NCI-H1930 (cell line): ENCODE measurements around the gene PKD1L1.

Source experiments
- DNase-seq, 2 experiments: peaks; one replicate each; lab custom pipeline; 2025; lab: John Stamatoyannopoulos, UW

PKD1L1 gene

DNA sequence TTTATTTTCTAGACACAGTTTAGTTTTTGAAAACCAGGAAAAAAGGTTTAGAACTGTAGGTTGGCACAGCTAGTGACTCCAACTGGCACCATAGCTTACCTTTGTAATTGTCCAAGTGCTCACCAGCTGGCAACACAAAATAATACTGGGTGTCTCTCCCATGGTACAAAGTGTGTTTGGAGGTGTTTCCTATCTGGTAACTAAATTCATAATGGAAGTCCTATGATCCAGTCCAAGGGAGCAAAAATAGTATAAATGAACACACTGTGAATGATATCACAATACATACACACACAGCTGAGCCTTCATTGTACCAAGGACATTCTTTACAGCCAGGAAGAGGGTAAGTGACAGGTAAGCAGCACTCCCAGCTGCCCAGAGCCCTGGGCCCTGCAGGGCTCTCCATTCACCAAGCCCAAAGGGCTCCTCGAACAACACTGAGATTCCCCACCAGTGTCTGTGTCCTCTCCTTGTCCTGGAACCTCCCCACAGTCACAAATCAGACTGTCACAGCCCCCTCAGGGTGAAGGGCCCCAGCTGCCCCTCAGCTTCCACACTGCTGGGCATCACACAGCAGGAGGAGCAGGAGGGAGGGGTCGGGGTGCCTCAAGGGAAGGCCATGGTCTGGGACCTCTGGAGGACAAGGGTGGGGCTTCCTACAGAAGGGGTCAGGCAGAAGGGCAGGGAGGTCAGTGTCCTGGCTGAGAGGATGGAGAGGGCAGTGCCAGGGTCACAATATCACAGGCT lies 72.1 kb downstream of the PKD1L1 start:
- DNase-seq: no peak

DNA sequence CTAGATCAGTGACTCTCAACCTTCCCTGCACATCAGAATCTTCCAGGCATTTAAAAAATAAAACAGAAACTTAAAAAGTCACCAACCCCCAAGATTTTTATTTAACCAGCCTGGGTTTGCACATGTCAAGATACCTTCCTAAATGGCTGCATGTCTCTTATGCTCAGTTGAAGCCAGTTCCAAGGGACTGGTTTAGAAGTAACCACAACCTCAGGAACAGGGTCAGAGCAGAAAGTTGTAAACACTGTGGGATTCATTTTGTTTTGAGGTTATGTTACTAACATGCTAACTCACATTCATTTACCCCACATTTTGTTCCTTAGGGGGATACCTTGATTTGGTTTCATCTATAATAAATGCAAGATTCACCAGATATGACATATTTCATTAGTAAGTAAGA lies 72.9 kb downstream of the PKD1L1 start:
- no peak for DNase-seq

DNA sequence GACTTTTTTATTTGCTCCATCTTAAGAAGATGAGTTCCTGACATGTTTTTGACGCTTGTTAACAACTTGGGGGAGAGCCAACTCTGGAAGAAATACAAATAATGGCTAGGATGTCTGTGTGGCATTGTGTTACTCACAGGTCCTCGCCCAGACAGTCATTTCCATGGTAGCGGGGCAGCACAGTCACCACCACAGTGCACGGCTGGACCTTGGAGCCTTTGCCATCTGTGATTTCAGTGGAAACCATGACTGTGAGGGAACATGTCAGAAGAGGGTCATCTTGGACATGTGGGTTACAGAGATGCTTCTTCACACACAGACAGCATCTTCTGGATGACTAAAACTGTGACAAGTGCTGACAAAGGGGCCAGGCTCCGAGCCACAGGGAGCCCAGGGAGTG lies 74.5 kb downstream of the PKD1L1 start:
- DNase-seq: no peak

DNA sequence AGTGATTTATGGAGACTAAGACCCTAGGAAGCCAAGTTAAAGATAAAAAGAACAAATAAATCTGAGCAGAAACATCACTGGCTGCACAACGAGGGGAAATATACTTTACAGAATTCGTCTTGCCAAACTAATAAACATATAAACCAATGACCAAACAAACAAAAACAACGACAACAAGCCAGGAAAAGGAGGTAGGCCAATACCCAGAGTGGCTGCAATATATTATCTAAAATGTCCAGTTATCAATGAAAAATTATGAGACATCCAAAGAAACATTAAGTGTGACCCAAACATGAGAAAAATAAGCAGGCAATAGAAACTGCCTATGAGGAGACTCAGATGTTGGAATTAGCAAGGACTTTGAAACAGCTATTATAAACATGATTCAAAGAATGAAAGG lies 81.0 kb downstream of the PKD1L1 start:
- DNase-seq: no peak

DNA sequence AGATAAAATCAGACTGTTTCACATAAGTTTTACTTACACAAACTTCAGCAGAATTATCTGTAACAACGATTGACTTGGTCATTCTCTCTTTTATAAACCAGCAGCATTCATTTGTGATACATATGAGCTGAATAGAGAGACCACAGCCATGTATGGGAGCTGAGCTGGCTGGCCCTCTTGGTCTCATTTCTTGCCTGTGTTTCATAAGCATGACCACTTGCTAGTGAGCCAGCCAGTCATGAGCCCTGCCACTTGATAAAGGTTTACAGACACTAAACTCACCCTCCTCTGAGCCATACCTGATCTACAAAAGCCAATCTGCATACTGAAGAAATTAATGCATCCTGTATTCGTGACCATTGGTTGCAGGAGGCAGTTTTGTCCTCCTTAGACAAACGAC lies 82.1 kb downstream of the PKD1L1 start:
- DNase-seq: no peak

DNA sequence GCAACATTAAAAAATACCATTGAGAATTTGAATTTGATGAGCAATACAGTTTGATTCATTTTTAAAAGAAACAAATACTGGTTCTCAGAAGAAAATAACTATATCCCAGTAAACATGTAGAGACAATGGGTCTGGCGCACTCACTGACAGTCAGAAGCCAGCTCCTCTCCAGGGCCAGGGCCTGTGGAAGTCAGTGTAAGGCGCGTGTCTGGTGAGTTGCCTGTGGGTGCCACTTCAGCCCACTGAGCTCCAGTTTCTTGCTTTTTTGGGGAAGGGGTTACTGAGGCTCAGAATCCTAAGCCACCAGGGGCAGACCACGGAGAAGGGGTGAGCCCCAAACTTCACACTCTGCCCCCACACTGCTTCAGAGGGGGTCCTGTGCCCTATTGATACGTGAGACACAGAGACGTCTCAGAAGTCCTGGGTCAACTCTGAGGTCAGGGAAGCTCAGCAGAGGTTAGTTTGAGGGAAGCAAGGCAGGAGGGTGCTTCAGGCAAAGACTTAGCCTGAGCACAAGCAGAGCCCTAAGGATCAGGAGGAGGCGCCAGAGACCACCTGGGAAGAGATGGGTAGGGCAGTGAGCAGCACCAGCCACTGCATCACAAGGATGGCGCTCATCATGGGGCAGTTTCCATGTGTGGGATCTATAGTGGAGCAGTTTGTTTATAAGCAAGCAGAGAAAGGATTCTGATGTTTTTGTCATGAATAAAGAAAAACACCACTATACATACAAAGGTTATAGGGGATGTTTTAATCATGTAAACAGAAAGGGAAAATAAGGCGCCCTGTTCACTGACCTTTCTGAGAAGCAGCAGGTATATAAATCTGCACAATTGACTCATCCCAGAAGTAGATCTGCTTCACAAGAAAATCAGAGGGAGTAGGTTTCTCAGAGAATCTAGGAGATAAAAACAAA lies 95.7 kb downstream of the PKD1L1 start:
- DNase-seq: no peak

DNA sequence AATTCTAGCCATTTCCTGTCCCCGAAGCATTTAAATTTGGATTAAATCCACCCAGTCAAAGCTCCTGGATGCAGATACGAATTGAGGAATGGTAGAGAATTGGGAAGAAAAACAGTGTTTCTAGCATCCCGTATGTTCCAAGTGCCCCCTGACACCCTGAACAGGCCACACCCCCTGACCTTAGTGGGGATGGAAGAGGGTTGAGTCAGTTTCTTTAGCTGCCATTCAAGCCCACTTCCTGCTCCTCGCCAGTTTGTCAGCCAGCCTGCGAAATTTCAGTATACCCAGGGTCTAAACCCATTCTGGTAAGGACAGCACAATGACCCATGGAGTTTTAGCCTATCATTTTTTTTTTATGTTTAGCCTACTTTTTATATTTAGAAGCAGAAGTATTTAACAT lies 101.1 kb downstream of the PKD1L1 start:
- no peak for DNase-seq

DNA sequence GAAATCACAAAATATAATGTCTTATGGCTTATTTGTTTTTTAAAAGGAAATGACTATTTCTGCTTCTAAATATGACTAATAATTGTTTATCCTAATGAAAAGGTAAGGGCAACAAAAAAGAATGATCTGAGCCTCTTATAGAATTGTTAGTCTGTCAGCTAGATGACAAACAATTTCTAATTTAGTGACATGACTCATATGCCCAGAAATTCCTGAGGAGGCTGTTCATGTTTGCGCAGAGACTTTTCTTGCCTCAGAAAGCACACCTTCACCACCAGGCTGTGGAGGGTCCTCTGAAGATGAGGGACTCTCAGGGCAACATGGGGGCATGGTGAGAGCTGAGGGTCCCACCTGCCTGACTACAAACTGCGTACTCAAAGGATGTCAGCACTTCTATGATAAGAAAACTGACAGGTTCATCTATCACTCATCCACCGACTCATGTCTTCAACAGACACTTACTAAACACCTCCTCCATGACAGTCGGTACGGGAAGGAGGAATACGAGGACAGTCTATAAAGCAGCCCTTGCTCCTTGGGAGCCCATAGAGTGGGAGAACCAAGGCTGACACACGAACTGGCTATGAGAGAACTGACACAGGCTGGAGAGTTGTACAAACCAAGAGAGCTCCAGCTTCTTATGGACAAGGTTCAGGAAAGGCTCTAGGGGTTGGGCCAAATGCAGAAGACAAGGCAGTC lies 102.0 kb downstream of the PKD1L1 start:
- no peak for DNase-seq

DNA sequence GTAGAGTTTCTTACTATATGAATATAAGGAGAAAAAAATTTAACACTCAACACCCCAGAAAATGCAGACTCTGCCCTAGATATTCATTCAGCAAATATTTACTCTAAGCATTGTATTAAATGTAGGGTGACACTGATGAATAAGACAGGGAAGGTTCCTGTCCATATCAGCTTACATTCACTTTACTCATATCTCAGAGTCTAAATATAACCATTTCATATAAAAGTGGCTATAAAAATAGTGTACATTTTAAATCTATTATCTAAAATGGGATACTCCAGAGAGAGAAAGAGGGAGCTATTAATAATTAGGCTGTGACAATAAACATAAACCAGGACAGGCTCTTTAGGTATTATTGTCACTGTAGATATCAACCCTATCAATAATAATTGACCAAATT lies 104.0 kb downstream of the PKD1L1 start:
- no peak for DNase-seq

DNA sequence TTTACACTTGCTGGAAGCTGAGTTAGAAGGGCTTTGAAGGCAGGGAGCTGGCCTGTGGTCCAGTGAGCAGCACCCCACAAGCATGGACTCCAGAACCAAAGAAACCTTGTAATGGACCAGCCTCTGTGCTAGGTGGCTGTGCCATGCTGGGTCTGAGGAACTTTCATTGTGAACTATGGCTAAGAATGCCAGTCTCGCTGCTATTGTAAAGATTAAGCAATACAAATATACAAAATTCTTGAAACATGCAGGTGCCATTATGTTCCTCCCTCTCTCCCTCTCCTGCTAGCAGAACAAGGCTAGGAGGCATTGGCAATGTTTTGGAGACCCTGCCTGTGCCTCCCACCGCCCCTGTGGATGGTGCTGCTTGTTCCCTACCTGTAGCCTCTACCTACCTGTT lies 105.0 kb downstream of the PKD1L1 start:
- no peak for DNase-seq

DNA sequence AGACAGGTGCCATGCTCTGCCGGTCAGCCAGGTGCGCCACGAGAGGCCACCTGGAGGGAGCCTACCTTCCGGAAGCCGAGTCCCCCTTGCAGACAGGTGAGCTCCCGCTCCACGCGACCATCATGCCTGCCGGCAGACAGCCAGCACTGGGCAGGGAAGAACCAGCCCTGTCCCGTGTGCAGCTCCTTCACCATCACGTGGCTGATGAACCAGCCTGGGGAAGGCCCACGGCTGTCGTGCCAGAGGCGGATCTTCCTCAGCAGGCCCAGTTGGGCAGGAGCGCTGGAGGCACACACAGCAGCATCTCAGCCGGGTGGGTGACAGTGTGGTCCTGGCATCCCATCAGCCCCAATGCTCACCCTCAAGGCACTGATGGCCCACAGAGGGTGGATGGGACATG lies 108.9 kb downstream of the PKD1L1 start:
- DNase-seq: no peak

DNA sequence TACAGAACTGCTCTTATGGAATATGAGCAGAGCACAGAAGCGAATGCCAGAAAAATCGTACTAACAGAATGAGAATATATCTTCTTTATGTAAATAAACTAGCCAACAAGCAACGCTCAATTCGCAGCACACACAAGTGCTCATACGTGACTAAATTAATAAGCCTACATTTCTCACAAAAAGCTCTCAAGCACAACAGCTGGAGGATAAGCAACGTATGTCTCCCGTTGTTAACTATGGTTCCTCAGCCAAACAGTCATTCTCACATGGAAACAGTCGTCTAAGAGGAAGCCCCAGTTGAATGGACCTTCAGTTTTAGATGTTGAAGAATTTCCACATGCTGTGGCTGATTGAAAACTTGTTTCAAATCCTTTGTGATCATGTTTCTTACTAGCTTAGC lies 110.4 kb downstream of the PKD1L1 start:
- DNase-seq: no peak

DNA sequence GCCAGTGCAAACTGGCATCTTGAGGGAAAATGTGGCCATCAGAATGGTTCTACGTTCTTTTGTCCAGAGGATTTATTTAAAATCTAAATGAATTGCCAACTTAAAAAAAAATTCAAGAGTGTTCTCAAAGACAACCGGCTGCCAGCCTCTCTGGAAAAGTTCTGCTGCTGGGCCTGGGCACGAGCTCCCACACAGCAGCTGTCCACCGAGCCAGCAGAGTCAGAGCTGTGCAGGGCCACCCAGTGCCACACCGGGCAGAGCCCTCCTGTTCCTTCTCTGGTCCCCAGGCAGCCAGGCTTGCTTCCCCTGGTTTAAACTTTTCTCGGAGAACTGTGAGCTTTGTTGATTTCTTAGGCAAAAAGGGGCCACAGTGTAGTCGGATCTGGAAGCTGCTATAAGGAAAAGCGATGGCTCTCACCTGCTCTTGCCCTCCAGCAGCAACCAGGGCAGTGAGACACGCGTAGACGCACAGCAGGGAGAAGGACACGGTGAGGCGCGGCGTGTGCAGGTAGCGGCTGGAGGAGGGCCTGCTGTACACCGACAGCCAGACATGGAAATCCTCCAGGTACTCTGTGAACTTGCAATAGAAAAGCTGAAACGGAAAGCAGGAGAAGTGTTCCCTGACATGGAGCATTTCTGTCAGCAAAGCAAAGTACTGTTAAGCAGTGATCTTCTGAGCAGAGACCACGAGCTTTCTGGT lies 111.6 kb downstream of the PKD1L1 start:
- DNase-seq: no peak

DNA sequence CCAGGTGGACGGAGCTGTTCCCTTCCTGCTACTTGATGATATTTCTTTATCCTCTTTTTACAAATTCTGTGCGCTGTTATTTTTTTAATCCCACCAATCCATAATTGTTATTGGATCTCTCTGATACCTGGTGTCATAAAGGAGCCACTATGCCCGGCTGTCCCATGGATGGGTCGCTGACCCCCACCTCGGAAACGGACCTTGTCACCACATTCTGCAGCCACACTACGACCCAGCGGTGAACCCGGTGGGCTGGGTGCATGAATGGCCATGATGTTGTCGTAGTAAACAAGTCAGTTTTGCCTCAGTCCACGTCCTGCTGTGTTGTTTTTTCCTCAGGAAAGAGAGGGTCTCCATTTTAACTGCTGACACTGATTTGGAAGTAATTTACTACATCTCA lies 112.2 kb downstream of the PKD1L1 start:
- DNase-seq: no peak

DNA sequence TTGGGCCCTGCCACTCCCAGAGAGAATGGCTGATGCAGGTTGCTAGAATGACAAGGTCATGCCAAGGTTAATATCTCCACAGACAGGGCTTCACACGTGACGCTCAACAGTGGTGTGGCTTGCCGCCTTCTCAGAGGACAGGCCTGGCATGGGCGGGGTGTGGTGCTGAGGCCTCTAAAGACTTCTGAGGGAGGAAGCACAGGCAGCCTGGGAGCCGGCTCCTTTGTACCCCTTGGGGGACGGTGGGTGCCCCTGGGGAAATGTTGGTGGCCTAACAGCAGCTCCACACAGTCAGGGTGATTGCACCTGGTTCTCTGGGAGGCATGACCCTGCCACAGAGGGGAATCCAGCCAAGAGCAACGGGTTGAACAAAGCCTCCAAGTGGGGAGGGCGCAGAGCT lies 115.1 kb downstream of the PKD1L1 start:
- DNase-seq: no peak

DNA sequence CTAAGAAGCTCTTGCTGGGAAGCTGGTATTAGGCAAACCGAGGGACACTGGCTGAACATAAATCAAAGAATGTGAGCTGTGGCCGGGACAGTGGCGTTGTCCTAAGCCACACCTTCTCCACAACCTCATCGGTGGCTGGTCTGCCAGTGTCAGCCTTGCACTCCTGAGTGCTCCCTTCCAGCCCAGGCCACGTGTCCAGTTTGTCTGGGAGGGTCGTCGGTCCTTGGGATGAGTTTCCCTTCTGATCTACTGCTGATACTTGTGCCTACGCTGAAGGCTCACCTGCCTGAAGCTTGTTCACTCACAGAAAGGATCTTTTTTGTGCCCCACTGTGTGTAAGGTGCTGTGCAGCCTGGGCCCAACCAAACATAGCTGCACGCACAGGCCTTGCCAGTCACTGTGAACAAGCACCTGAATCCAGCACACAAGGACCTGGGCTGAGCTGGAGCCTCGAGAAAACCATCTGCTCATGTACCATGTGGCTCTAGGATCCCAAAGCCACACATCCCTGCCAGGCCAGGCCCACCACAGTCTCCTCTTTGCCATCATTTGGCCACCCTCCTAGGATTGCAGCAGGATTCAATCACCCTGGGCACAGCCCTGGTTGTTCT lies 116.1 kb downstream of the PKD1L1 start:
- DNase-seq: no peak

DNA sequence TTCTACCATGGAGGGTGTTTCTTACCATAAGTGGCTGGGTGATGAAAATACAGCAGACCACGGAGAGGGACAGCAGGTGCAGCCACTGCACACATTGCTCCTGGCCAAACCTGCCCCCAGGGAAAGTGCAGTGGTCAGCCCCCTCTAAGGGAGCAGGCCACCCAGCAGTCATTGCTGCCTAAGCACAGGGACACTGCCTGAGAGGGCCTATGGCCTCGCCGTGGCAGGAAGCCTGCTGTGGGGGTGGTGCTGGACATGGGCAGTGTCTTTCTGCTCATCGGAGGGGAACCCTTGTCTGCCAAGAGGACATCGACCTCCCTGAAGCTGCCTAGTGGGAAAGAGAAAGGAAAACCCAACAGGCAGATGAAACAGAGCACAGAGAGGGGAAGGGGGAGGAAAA lies 118.3 kb downstream of the PKD1L1 start:
- no peak for DNase-seq

DNA sequence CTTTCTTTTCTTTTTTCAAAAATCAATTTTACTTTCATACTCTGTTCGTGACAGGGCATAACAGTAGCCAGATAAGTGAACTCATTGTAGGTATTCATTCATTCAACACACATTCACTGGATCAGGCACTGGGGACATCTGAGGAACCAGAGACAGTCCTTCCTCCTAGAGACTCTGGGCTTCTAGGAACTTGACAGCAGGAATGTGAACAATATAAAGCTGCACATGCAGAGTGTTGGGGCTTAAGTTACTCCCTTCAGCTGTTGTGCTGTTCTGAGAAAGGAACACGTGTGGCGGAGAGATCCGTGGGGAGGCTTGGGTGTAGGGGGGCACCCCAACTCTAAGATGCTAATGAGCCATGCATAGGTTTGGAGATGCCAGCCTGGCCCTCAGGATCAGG lies 120.4 kb downstream of the PKD1L1 start:
- no peak for DNase-seq

DNA sequence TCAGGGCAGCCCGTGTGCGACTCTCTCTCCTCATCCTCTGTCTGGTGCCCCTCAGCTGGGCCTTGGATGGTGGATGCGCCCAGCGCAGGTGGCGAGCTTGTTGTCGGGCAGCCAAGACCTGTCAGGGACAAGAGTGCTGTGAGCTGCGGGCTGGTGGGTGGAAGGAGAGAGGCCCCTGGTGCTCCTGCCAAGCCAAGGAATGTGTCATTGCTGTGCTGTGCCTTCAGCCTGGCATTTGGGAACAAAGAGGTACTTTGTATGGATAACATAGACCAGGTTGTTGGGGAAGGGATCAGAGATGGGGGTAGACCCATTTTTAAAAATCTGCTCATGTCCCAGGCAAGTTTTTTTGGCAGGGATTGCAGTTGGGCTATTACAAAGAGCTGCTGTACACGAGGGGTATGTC lies 120.9 kb downstream of the PKD1L1 start:
- DNase-seq: no peak

DNA sequence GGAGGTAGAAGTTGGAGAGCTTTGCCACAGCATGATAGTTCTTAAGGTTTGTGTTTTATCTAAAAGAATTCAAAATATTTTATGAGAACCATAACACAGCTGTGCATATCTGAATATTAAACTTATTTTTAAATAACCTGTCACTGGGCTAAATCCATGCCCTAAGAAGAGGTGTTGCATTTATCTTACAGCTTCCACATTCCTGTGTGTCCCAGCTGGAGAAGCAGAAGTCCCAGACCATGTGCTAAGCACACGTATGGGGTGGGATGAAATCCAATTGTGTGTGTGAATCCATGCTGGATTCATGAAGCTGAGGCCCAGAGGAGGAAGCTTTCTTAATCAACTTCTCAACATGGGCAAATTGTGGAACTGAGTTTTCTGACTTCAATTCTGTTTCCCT lies 121.5 kb downstream of the PKD1L1 start:
- DNase-seq: no peak

DNA sequence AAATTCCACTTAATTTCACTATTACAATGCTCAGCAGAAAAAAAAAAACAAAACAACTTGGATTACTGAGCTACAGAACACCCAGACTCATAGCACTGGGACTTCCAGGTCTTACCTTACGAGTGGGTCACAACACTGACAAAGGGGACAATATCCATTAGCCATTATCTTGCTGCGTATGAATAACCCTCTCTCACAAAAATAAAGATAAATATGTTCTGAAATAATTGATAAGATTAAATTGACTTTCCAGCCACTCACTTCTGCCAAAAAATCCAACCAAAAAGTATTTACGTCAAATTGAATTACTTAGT lies 128.7 kb downstream of the PKD1L1 start:
- DNase-seq: no peak
